Stimulated activated memory B cell treated with anti-CD40 and anti-IgM and Interleukin-4, amounts not matched to agents 10 μg/mL and 1 μg/mL and 100 μg/mL, for 72 hours (primary cell): ENCODE results near the gene KDM7A.

Source experiments
- ATAC-seq: fragments of 150-1000 bp; cut with Tn5 transposase; 2 replicates; pipeline ENCODE4 v1.10.0; 2021
- H3K27ac Mint-ChIP-seq: one replicate; pipeline ENCODE4 v1.8.0; 2022; ENCODE audit warnings: mild to moderate bottlenecking, mixed read lengths
- H3K27me3 Mint-ChIP-seq: one replicate; pipeline ENCODE4 v1.8.0; 2022; ENCODE audit warnings: mixed read lengths
- H3K36me3 Mint-ChIP-seq: one replicate; pipeline ENCODE4 v1.8.0; 2022; ENCODE audit warnings: mixed read lengths
- H3K4me1 Mint-ChIP-seq: one replicate; pipeline ENCODE4 v1.8.0; 2022; ENCODE audit warnings: mixed read lengths
- H3K4me3 Mint-ChIP-seq: one replicate; pipeline ENCODE4 v1.8.0; 2022; ENCODE audit warnings: mild to moderate bottlenecking, moderate library complexity, mixed read lengths
- H3K9me3 Mint-ChIP-seq: one replicate; pipeline ENCODE4 v1.8.0; 2022; ENCODE audit warnings: mixed read lengths

KDM7A gene

GRCh38 chr7:140062528-140063299 is 114.1 kb downstream of the KDM7A start, which contains the start of gene PARP12:
Gene PARP12, minus strand, starts transcription at chr7:140062951. Its CDS starts 104 bp downstream, at chr7:140062847.
- ATAC-seq, result peak; percentile 96

GRCh38 chr7:140062118-140062527 is 114.7 kb downstream of the KDM7A start:
- Mint-ChIP-seq H3K4me3 (peak overlapping the region; percentile 95), H3K27me3 (no peaks in the 10 kb centered on the region), H3K36me3 (peaks cover 29% of the 10 kb centered on the region), H3K27ac (peak overlapping the region; percentile 97), H3K4me1 (peaks cover 48% of the 10 kb centered on the region), H3K9me3 (peaks cover 14% of the 10 kb centered on the region)
- peak; percentile 76 for ATAC-seq

More at GRCh38 chr7:140062528-140063299, 114.1 kb downstream of the KDM7A start, which contains the start of gene PARP12:
- Mint-ChIP-seq H3K4me1 (peaks cover 42% of the 10 kb centered on the region), H3K27me3 (no peaks in the 10 kb centered on the region), H3K4me3 (peak within 1 kb of the TSS; percentile 95), H3K36me3 (peaks cover 27% of the 10 kb centered on the region), H3K27ac (peak within 1 kb of the TSS; percentile 97), H3K9me3 (peaks cover 16% of the 10 kb centered on the region)

GRCh38 chr7:140061607-140061930 is 115.2 kb downstream of the KDM7A start:
- H3K36me3 Mint-ChIP-seq, result peaks cover 29% of the 10 kb centered on the region
- peaks cover 53% of the 10 kb centered on the region for H3K4me1 Mint-ChIP-seq
- peak overlapping the region; percentile 97 for H3K27ac Mint-ChIP-seq
- peaks cover 9% of the 10 kb centered on the region for H3K9me3 Mint-ChIP-seq
- no peak for ATAC-seq
- H3K4me3 Mint-ChIP-seq, result peak overlapping the region; percentile 95
- H3K27me3 Mint-ChIP-seq, result no peaks in the 10 kb centered on the region

DNA sequence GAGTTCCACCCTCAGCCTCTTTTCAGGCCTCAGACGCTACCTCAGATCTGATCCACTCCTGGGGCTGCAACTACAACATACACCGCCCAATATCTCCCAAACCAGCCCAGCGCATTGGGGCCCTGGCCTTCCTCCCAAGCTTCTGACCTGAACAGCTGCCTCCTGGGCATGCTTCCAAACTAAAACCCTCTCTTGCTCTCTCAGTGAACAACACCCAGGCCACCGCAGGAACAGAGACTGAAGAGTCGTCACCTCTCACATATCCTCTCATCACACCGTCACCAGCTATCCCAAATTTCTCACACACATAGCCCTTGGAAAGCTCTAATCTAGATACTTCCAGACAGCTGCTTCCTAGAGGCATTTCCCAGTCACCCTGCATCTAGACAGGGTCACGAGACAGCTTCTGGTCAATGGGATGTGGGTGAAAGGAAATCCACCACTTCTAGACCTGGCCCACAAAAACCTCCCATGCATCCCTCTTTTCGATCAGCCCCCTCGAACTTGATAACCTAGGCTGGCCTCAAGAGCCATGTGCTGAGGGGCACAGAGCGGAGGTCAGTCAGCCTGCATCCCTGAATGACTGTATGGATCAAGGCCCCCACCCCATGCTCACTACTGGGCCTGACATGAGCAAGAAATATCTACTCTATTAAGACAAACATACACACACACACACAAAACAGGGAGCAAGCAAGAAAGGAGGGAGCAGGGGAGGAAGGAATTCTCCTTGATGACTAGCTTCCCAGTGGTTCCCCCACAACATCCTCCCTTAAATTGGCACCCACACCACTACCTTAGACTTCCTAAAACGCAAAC is 115.8 kb downstream of the KDM7A start:
- H3K9me3 Mint-ChIP-seq, result peaks cover 3% of the 10 kb centered on the region
- H3K4me3 Mint-ChIP-seq, result peak overlapping the region; percentile 95
- ATAC-seq, result no peak
- peak overlapping the region; percentile 97 for H3K27ac Mint-ChIP-seq
- H3K4me1 Mint-ChIP-seq, result peaks cover 57% of the 10 kb centered on the region
- H3K36me3 Mint-ChIP-seq, result peaks cover 27% of the 10 kb centered on the region
- H3K27me3 Mint-ChIP-seq, result no peaks in the 10 kb centered on the region

DNA sequence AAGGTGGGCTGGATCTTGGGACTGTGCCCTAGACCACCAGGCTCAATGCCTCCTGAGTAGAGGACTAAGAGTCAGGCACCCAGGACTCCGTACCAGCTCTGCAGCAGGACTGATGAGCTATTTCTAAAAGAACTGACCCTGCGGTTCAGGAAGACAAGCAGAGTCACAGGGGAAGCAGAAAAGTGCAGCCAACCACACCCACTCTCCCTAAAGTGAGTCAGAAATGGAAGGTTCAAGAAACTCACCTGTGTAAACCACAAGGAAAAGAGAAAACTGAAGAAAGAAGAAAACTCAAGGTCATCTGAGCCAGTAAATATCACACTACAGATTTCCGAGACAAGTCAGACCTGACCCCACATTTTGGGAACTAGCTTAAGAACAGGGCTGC is 116.5 kb downstream of the KDM7A start:
- Mint-ChIP-seq H3K36me3 (peaks cover 25% of the 10 kb centered on the region), H3K9me3 (no peaks in the 10 kb centered on the region), H3K27ac (peak overlapping the region; percentile 97), H3K4me3 (peak overlapping the region; percentile 19), H3K4me1 (peaks cover 62% of the 10 kb centered on the region), H3K27me3 (no peaks in the 10 kb centered on the region)
- ATAC-seq, result no peak

DNA sequence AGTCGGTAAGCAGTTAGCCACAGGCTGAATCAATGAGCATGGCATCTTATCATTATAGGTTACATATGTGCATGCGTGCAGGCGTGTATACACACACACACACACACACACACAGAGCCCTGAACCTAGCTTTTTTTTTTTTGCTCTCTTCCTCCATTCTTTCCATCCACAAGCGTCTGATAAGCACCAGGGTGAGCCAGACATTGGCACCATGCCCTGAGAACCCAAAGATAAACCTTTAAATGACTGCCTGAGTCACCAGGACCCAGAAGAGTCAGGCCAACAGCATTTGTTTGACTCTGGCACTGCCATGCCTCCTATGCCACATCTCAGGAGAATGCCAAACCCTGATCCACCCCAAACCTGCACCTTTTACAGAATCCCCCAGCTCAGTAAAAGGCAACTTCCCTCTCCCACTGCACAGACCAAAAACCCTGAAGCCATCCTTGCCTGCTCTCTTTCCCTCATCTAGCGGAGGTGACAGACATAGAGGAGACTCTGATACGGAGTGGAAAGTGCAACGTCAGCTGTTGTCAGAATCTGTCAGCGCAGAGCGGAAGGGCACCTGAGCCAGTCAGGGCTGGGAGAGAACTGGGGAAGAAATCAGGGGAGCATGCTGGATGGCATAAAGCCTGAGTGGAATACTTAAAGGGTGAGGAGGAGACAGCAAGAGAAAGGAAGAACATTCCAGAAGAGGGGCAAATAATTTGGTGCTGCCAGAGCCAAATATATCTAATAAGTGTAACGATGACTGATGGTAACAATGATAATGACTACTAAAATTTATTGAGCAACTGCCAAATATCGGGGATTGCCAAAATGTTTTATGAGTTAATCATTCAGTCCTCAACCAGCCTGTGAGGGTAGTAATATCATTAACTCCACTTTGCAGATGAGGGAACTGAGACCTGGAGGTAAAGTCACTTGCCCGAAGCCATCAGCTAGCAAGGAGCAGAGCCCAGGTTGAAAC is 117.2 kb downstream of the KDM7A start:
- peaks cover 27% of the 10 kb centered on the region for H3K36me3 Mint-ChIP-seq
- no peak for ATAC-seq
- H3K4me3 Mint-ChIP-seq, result peak overlapping the region; percentile 19
- H3K27ac Mint-ChIP-seq, result peak overlapping the region; percentile 97
- H3K4me1 Mint-ChIP-seq, result peaks cover 69% of the 10 kb centered on the region
- H3K9me3 Mint-ChIP-seq, result no peaks in the 10 kb centered on the region
- H3K27me3 Mint-ChIP-seq, result no peaks in the 10 kb centered on the region

DNA sequence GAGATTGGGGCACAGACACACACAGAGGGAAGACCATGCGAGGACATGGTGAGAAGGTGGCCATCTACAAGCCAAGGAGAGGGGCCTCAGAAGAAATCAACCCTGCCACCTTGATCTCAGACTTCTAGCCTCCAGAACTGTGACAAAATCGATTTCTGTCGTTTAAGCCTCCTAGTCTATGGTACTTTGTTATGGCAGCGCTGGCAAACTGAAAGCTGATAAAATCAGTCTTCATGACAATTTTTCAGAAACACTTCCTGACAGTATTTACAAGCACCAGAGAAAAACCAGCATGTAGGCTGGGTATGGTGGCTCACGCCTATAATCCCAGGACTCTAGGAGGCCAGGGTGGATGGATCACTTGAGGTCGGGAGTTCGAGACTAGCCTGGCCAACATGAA is 118.3 kb downstream of the KDM7A start:
- peaks cover 29% of the 10 kb centered on the region for H3K36me3 Mint-ChIP-seq
- H3K27ac Mint-ChIP-seq, result no peak overlapping the region
- H3K4me3 Mint-ChIP-seq, result no peak overlapping the region
- no peaks in the 10 kb centered on the region for H3K27me3 Mint-ChIP-seq
- H3K9me3 Mint-ChIP-seq, result no peaks in the 10 kb centered on the region
- no peak for ATAC-seq
- H3K4me1 Mint-ChIP-seq, result peaks cover 79% of the 10 kb centered on the region

- no peak overlapping the region for H3K4me3 Mint-ChIP-seq
- no peak for ATAC-seq
- no peaks in the 10 kb centered on the region for H3K9me3 Mint-ChIP-seq
- H3K27me3 Mint-ChIP-seq, result no peaks in the 10 kb centered on the region
- peak overlapping the region; percentile 57 for H3K27ac Mint-ChIP-seq
- H3K4me1 Mint-ChIP-seq, result peaks cover 90% of the 10 kb centered on the region
- peaks cover 41% of the 10 kb centered on the region for H3K36me3 Mint-ChIP-seq
These were observed 119.6 kb downstream of the KDM7A start for GRCh38 chr7:140057143-140057535.

- Mint-ChIP-seq H3K9me3 (no peaks in the 10 kb centered on the region), H3K36me3 (peaks cover 45% of the 10 kb centered on the region), H3K27ac (peak overlapping the region; percentile 57), H3K4me1 (peaks cover 89% of the 10 kb centered on the region), H3K27me3 (no peaks in the 10 kb centered on the region), H3K4me3 (no peak overlapping the region)
- no peak for ATAC-seq
These were observed 120.2 kb downstream of the KDM7A start for GRCh38 chr7:140056431-140057142.

GRCh38 chr7:140055833-140056232 is 121.0 kb downstream of the KDM7A start:
- Mint-ChIP-seq H3K27me3 (no peaks in the 10 kb centered on the region), H3K9me3 (no peaks in the 10 kb centered on the region), H3K4me3 (no peak overlapping the region), H3K36me3 (peaks cover 43% of the 10 kb centered on the region), H3K27ac (peak overlapping the region; percentile 76), H3K4me1 (peaks cover 82% of the 10 kb centered on the region)
- no peak for ATAC-seq

- peaks cover 50% of the 10 kb centered on the region for H3K36me3 Mint-ChIP-seq
- ATAC-seq, result no peak
- H3K4me3 Mint-ChIP-seq, result no peak overlapping the region
- H3K9me3 Mint-ChIP-seq, result no peaks in the 10 kb centered on the region
- peaks cover 75% of the 10 kb centered on the region for H3K4me1 Mint-ChIP-seq
- H3K27me3 Mint-ChIP-seq, result no peaks in the 10 kb centered on the region
- H3K27ac Mint-ChIP-seq, result peak overlapping the region; percentile 76
These were observed 122.0 kb downstream of the KDM7A start for GRCh38 chr7:140054751-140055150.

DNA sequence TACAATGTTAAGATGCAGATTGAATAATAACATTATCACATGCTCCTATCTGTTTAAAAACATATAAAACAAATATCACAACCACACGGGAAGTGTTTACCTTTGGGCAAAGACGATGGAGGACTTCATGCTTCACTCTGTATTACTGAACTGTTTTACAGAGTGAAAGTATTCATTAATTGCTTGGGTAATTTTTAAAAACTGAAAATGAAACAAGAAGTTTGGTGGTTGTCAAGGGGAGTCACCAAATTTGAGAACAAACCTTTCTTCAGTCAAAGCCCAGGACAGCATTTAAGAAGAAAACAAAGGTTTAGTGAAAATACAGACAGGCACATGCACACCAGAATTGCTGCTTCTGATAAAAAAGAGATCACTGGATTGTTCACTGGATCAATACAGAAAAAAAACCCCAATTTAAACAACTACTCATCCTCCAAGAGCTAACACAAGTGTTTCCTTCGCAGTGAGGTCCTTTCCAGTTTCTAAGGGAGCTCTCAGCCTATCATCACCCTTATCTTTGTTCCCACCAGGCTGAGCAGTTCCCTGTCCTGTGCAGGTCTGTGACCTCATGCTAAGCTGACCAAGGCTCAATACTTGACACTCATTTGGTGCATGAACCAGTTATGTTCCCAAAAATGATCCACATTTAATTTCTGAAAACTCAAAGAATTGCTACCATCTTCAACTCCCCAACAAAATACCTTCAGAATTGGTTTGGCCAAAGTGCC is 122.8 kb downstream of the KDM7A start:
- Mint-ChIP-seq H3K9me3 (no peaks in the 10 kb centered on the region), H3K27me3 (no peaks in the 10 kb centered on the region), H3K4me3 (peak overlapping the region; percentile 51), H3K4me1 (peaks cover 74% of the 10 kb centered on the region), H3K27ac (peak overlapping the region; percentile 76), H3K36me3 (peaks cover 54% of the 10 kb centered on the region)
- ATAC-seq, result peak; percentile 75

DNA sequence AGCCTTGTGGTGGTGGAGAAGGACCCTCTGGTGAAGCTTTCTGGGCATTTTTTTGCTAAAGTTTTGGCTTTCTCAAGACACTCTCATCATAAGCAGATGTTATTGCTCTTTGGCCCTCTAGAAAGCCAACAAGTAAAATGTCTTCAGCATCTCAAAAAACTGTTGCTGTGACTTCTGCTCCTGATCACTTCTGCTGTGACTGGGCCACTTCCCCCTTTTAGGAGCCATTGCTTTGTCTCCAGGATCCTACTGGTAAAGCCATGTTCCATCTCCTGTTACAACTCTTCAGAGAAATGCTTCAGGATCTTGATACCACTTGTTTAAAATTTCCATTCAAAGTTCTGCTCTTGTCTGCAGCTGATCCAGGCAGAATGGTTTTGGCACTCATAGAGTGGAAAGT is 125.0 kb downstream of the KDM7A start:
- Mint-ChIP-seq H3K4me1 (peaks cover 58% of the 10 kb centered on the region), H3K36me3 (peaks cover 53% of the 10 kb centered on the region)

DNA sequence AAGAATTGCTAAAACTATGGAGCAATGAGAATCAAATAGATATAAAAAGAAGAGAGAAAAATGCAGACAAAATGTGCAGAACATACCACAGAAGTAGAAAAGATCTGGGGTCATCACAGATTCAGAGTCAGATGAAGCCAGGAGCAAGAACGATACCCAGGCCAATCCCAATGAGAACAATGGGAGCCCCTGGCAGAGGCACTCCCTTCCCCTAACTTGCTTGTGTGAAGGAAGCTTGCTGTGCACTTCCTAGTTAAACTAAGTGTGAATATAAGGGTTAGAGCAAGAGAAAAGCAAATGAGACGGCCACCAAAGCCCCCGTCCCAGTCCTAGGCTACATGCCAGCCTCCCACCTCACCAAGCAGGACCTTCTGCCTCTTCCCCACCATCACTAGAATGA is 126.7 kb downstream of the KDM7A start:
- no peak for ATAC-seq
- no peaks in the 10 kb centered on the region for H3K27me3 Mint-ChIP-seq
- H3K36me3 Mint-ChIP-seq, result peaks cover 49% of the 10 kb centered on the region
- H3K4me3 Mint-ChIP-seq, result no peak overlapping the region
- peaks cover 51% of the 10 kb centered on the region for H3K4me1 Mint-ChIP-seq
- H3K27ac Mint-ChIP-seq, result no peak overlapping the region
- no peaks in the 10 kb centered on the region for H3K9me3 Mint-ChIP-seq

More for the DNA sequence above, 125.0 kb downstream of the KDM7A start:
- no peaks in the 10 kb centered on the region for H3K27me3 Mint-ChIP-seq
- H3K27ac Mint-ChIP-seq, result no peak overlapping the region
- no peak overlapping the region for H3K4me3 Mint-ChIP-seq
- no peak for ATAC-seq
- no peaks in the 10 kb centered on the region for H3K9me3 Mint-ChIP-seq
